Naive B cell (primary cell): Measurements from ENCODE around the gene KLK10. TPM values are rescaled to one million over a fixed set of nuclear protein-coding genes. Genes with fewer than 3 reads are reported as not detected.

Experiments used
- ATAC-seq, 2 donors: fragments of 150-1000 bp; cut with Tn5 transposase; 2 replicates each; pipeline ENCODE4 v1.10.0; 2021; ENCODE audit warnings: low read depth in 2 of 2, mild to moderate bottlenecking in 2 of 2, moderate library complexity in 2 of 2
- DNase-seq: peaks from one replicate; pipeline ENCODE4 v3.0.0; 2022
- H3K27ac Mint-ChIP-seq, 6 donors: one replicate each; pipeline ENCODE4 v1.8.0; 2020 to 2022; ENCODE audit warnings: mild to moderate bottlenecking in 6 of 6, mixed read lengths in 6 of 6, moderate library complexity in 5 of 6, inconsistent platforms in 2 of 6
- H3K27me3 Mint-ChIP-seq, 3 donors: one replicate each; pipeline ENCODE4 v1.8.0; 2021 to 2022; ENCODE audit warnings: mixed read lengths in 3 of 3, mild to moderate bottlenecking in 1 of 3
- H3K36me3 Mint-ChIP-seq, 2 donors: one replicate each; pipeline ENCODE4 v1.8.0; 2020 to 2022; ENCODE audit warnings: mixed read lengths in 2 of 2, inconsistent platforms in 1 of 2, mild to moderate bottlenecking in 1 of 2
- H3K4me1 Mint-ChIP-seq, 3 donors: one replicate each; pipeline ENCODE4 v1.8.0; 2020 to 2022; ENCODE audit warnings: mixed read lengths in 3 of 3, inconsistent platforms in 1 of 3, mild to moderate bottlenecking in 1 of 3, moderate library complexity in 1 of 3
- H3K4me3 Mint-ChIP-seq, 8 donors: one replicate each; pipeline ENCODE4 v1.8.0; 2020 to 2022; ENCODE audit warnings: mild to moderate bottlenecking in 8 of 8, mixed read lengths in 8 of 8, moderate library complexity in 8 of 8, inconsistent platforms in 2 of 8
- H3K9me3 Mint-ChIP-seq, 7 donors: one replicate each; pipeline ENCODE4 v1.8.0; 2020 to 2022; ENCODE audit warnings: mixed read lengths in 7 of 7, mild to moderate bottlenecking in 5 of 7, inconsistent platforms in 2 of 7, moderate library complexity in 1 of 7
- polyA plus RNA-seq, 6 donors: library from polyadenylated mRNA; unstranded; fragments of 300-500 nt; fragmentation: Illumina TruSeq; gene quantifications; one replicate each; pipeline ENCODE4 v1.2.3, GENCODE V29; 2021; ENCODE audit warnings: low read depth in 6 of 6

Gene KLK10
- polyA plus RNA-seq, 6 donors from 2014 or later, result not detected

DNA sequence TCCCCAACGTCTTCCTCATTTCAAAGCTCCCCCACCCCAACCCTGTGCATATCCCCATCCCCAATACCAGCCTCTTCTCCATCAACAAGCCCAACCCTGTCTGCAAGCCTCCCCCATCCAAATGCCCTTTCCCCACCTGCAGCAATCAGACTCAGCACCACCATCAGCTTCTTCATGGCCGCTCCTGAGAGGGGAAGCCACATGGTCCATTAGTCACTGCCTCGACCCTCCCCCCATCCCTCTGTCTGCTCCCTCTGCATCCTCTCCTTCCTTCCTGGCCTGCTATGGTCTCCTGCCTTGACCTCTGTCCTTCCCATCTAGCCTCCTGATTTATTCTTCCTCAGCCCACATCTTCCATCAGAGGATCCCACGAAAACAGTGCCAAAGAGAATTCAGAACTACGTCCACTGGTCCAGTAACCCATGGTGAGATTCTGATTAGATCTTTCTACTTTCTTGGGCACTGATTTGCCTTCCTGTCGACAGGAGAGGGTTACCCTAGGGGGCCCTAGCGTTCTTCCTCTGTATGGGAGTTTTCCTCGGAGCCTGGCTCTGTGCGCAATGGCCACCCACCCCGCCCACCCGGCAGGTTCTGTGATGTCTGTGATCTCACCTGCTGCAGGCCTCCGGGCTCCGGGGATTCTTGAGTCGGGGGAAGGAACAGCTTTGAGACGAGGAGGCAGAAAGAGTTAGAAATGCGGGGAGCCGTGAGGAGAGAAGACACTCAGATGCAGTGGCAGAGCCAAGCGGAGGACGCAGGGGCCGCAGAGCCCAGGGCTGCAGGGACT is 51.4 kb downstream of the KLK10 start:
- H3K4me3 Mint-ChIP-seq, result no peak overlapping the region
- H3K36me3 Mint-ChIP-seq, result peaks cover 0 to 22% of the 10 kb centered on the region in 2 donors
- no peak for DNase-seq

GRCh38 chr19:50964266-50964665 is 55.2 kb downstream of the KLK10 start:
- Mint-ChIP-seq H3K27ac (no peak overlapping the region), H3K4me1 (peaks cover 0 to 4% (median 0%) of the 10 kb centered on the region in 3 donors), H3K27me3 (peaks cover 22 to 59% (median 44%) of the 10 kb centered on the region in 3 donors), H3K9me3 (peaks cover 12 to 34% (median 24%) of the 10 kb centered on the region in 7 donors), H3K4me3 (no peak overlapping the region), H3K36me3 (peaks cover 0 to 49% of the 10 kb centered on the region in 2 donors)
- no peak for DNase-seq
- no peak for ATAC-seq

More for the DNA sequence above, 51.4 kb downstream of the KLK10 start:
- Mint-ChIP-seq H3K27me3 (peaks cover 25 to 66% (median 65%) of the 10 kb centered on the region in 3 donors), H3K9me3 (peaks cover 2 to 14% (median 9%) of the 10 kb centered on the region in 7 donors), H3K4me1 (peaks cover 0 to 4% (median 0%) of the 10 kb centered on the region in 3 donors), H3K27ac (no peak overlapping the region)
- ATAC-seq, result no peak

- DNase-seq (no peak), ATAC-seq (no peak)
- H3K36me3 Mint-ChIP-seq, result peaks cover 0 to 52% of the 10 kb centered on the region in 2 donors
- H3K27me3 Mint-ChIP-seq, result peaks cover 23 to 67% (median 47%) of the 10 kb centered on the region in 3 donors
- H3K9me3 Mint-ChIP-seq, result peaks cover 12 to 39% (median 26%) of the 10 kb centered on the region in 7 donors
- H3K27ac Mint-ChIP-seq, result peak overlapping the region in 1 of 6 donors; percentile 88
- peaks cover 0 to 4% (median 0%) of the 10 kb centered on the region in 3 donors for H3K4me1 Mint-ChIP-seq
- no peak overlapping the region for H3K4me3 Mint-ChIP-seq
Observed at GRCh38 chr19:50963381-50963780, 56.1 kb downstream of the KLK10 start.

Other genes with a start within 250 kb of the KLK10 start
- not detected for gene GPR32, start 249.2 kb downstream of the KLK10 start, polyA plus RNA-seq
- gene ACP4, start 229.3 kb downstream of the KLK10 start, polyA plus RNA-seq, result not detected
- gene KLK1, start 195.9 kb downstream of the KLK10 start, polyA plus RNA-seq, result 1 to 10 TPM; 1.2 to 6.7 (median 2.0) TPM
- gene KLK15, start 186.1 kb downstream of the KLK10 start, polyA plus RNA-seq, result not detected
- gene KLK3, start 164.8 kb downstream of the KLK10 start, polyA plus RNA-seq, result not detected
- under 1 TPM in 2 of 6 donors, not detected in 4; 0.36 to 0.47 TPM for gene KLK2, start 146.3 kb downstream of the KLK10 start, polyA plus RNA-seq
- gene KLK4, start 108.3 kb downstream of the KLK10 start, polyA plus RNA-seq, result under 1 TPM in 1 of 6 donors, not detected in 5; 0.56 TPM
- gene KLK5, start 66.7 kb downstream of the KLK10 start, polyA plus RNA-seq, result not detected
- gene KLK6, start 50.1 kb downstream of the KLK10 start, polyA plus RNA-seq, result not detected
- not detected for gene KLK7, start 35.8 kb downstream of the KLK10 start, polyA plus RNA-seq
- gene KLK8, start 18.1 kb downstream of the KLK10 start, polyA plus RNA-seq, result not detected
- not detected for gene KLK11, start 6.9 kb upstream of the KLK10 start, polyA plus RNA-seq
- gene KLK12, start 15.3 kb upstream of the KLK10 start, polyA plus RNA-seq, result not detected
- not detected for gene KLK13, start 45.4 kb upstream of the KLK10 start, polyA plus RNA-seq
- gene KLK14, start 63.2 kb upstream of the KLK10 start, polyA plus RNA-seq, result under 1 TPM in 1 of 6 donors, not detected in 5; 0.49 TPM
- gene CTU1, start 88.7 kb upstream of the KLK10 start, polyA plus RNA-seq, result 1 to 10 TPM; 1.8 to 5.6 (median 4.2) TPM
- 1 to 10 TPM in 1 of 6 donors, under 1 TPM in 1, not detected in 4; 0.25 to 1.3 TPM for gene SIGLEC9, start 105.2 kb upstream of the KLK10 start, polyA plus RNA-seq
- under 1 TPM in 3 of 6 donors, not detected in 3; 0.22 to 0.32 (median 0.23) TPM for gene SIGLEC7, start 122.6 kb upstream of the KLK10 start, polyA plus RNA-seq
- 1 to 10 TPM in 1 of 6 donors, under 1 TPM in 3, not detected in 2; 0.60 to 3.6 (median 0.85) TPM for gene CD33, start 205.4 kb upstream of the KLK10 start, polyA plus RNA-seq
- not detected for gene SIGLECL1, start 231.4 kb upstream of the KLK10 start, polyA plus RNA-seq